Panc1 (cell line): Measurements from ENCODE around the gene CDH15. TPM values are rescaled to one million over a fixed set of nuclear protein-coding genes. Genes with fewer than 3 reads are reported as not detected.

Source experiments
- ATAC-seq: fragments of 200-7000 bp; cut with Tn5 transposase; 2 replicates; pipeline ENCODE4 v1.9.1; 2020; ENCODE audit warnings: mild to moderate bottlenecking, moderate library complexity
- BruUV-seq: library from RNA; stranded (reverse); fragments of 400-500 nt; replicated peaks from 2 replicates; lab custom pipeline; 2021; lab: Mats Ljungman, UMichigan
- CTCF ChIA-PET: fragments of 300-600 bp; sonication (Branson Sonifier 250); formaldehyde crosslinking; loops from one replicate; lab custom pipeline; 2022; ENCODE audit warnings: antibody characterized with exemption; lab: Charles Lee
- POLR2A ChIA-PET: fragments of 300-600 bp; sonication (Branson Sonifier 250); formaldehyde crosslinking; loops from one replicate; lab custom pipeline; 2022; ENCODE audit warnings: antibody characterized with exemption; lab: Charles Lee
- DNase-seq: peaks from one replicate; pipeline ENCODE4 v3.0.0-alpha.2; 2010; ENCODE audit warnings: low read depth, low spot score
- H3K27ac ChIP-seq: 2 replicates; pipeline ENCODE4 v1.5.1; 2011; ENCODE audit warnings: mild to moderate bottlenecking, low read length, inconsistent platforms
- H3K27me3 ChIP-seq: fragments of 200-500 bp; sonication (Bioruptor generic); 2 replicates; pipeline ENCODE4 v1.6.0; 2014; ENCODE audit warnings: low read length, inconsistent platforms; ENCODE audit not compliant: control insufficient read depth, insufficient read depth
- H3K36me3 ChIP-seq: fragments of 200-500 bp; sonication (Bioruptor generic); 2 replicates; pipeline ENCODE4 v1.5.1; 2014; ENCODE audit warnings: inconsistent platforms, mild to moderate bottlenecking, low read length, moderate library complexity; ENCODE audit not compliant: control insufficient read depth, insufficient read depth
- H3K4me1 ChIP-seq: 2 replicates; pipeline ENCODE4 v1.5.1; 2011; ENCODE audit warnings: inconsistent platforms, mild to moderate bottlenecking, low read length, moderate library complexity; ENCODE audit not compliant: control insufficient read depth, insufficient read depth
- H3K4me3 ChIP-seq, 2 experiments: 2 replicates each; pipeline ENCODE4 v1.5.1; 2011 to 2012; ENCODE audit warnings: low read depth in 2 of 2, low read length in 2 of 2, mild to moderate bottlenecking in 2 of 2, inconsistent platforms in 1 of 2, moderate library complexity in 1 of 2
- H3K9me3 ChIP-seq: fragments of 200-500 bp; sonication (Bioruptor generic); 2 replicates; pipeline ENCODE4 v1.5.1; 2014; ENCODE audit warnings: low read depth, mild to moderate bottlenecking, inconsistent platforms, low read length, moderate library complexity; ENCODE audit not compliant: control insufficient read depth, insufficient read depth
- CTCF ChIP-seq: fragments of 450-650 bp; IDR thresholded peaks from 2 replicates; pipeline ENCODE4 v1.5.1; 2017; ENCODE audit warnings: mild to moderate bottlenecking
- POLR2AphosphoS5 ChIP-seq: IDR thresholded peaks from 2 replicates; pipeline ENCODE4 v1.6.1; 2012; ENCODE audit warnings: mild to moderate bottlenecking, low read depth, low read length, moderate library complexity
- REST ChIP-seq, 2 experiments: IDR thresholded peaks; 2 replicates each; pipeline ENCODE4 v1.6.1; 2011 to 2012; ENCODE audit warnings: low read depth in 2 of 2, control low read depth in 1 of 2, low read length in 1 of 2, mild to moderate bottlenecking in 1 of 2, moderate library complexity in 1 of 2; ENCODE audit not compliant: insufficient read depth in 1 of 2
- SIN3A ChIP-seq: IDR thresholded peaks from 2 replicates; pipeline ENCODE4 v1.6.1; 2012; ENCODE audit warnings: low read depth, mild to moderate bottlenecking, low read length, moderate library complexity, borderline replicate concordance; ENCODE audit not compliant: insufficient read depth
- TCF7L2 ChIP-seq: IDR thresholded peaks from 2 replicates; pipeline ENCODE4 v1.6.1; 2011; ENCODE audit warnings: mild to moderate bottlenecking, low read depth, low read length, inconsistent platforms
- in situ Hi-C: cut with HindIII; loops from 2 replicates; pipeline ENCODE4 v1.10.0; 2016; ENCODE audit warnings: low sequenced_read_pairs, low pct_unique_long_range_greater_than_20kb
- intact Hi-C: fragments of 100-400 bp; cut with micrococcal nuclease; formaldehyde crosslinking; loops from one replicate; pipeline ENCODE4 v1.10.0; 2022; ENCODE audit not compliant: unreplicated experiment
- total RNA-seq: library from RNA; stranded (reverse); gene quantifications from one replicate; pipeline ENCODE4 v1.2.1, GENCODE V29; 2021; ENCODE audit not compliant: unreplicated experiment

CDH15 gene
- total RNA-seq, 1 experiment from 2014 or later: 0.51 TPM

- no peaks in the 10 kb centered on the region for H3K9me3 ChIP-seq
- ChIA-PET CTCF (no interaction called here), POLR2A (no interaction called here)
- ATAC-seq (no peak), DNase-seq (no peak)
- no peak overlapping the region for H3K27ac ChIP-seq
- intact Hi-C loops: loop anchor here (10.0 kb wide), 1 partner anchor 346 kb away; the partner anchor contains the start of gene APRT
- TF ChIP-seq REST (IDR thresholded peaks at IDR 0.05; ENCODE audit: insufficient read depth in 1 of 2, low read depth in 2 of 2, low read length in 1 of 2) (no peak), CTCF (no peak), SIN3A (no peak), TCF7L2 (no peak), POLR2AphosphoS5 (no peak)
- no TSS peak for BruUV-seq
- no peaks in the 10 kb centered on the region for H3K27me3 ChIP-seq
- no peaks in the 10 kb centered on the region for H3K4me1 ChIP-seq
- no peaks in the 10 kb centered on the region for H3K36me3 ChIP-seq
- in situ Hi-C loops: no loop called here
- H3K4me3 ChIP-seq: no peak overlapping the region
These were observed 10.4 kb upstream of the CDH15 start for GRCh38 chr16:89160977-89161701.

GRCh38 chr16:89161763-89162713, 9.5 kb upstream of the CDH15 start:
- Histone ChIP-seq H3K36me3 (no peaks in the 10 kb centered on the region), H3K4me1 (no peaks in the 10 kb centered on the region), H3K27me3 (no peaks in the 10 kb centered on the region), H3K9me3 (no peaks in the 10 kb centered on the region), H3K27ac (no peak overlapping the region), H3K4me3 (no peak overlapping the region)
- ATAC-seq (no peak), DNase-seq (no peak)
- intact Hi-C loops (loop anchor here (10.0 kb wide), 1 partner anchor 347 kb away; the partner anchor contains the start of gene APRT), in situ Hi-C loops (no loop called here)
- BruUV-seq: no TSS peak
- ChIA-PET CTCF (no interaction called here), POLR2A (no interaction called here)
- TF ChIP-seq CTCF (no peak), REST (IDR thresholded peaks at IDR 0.05; ENCODE audit: insufficient read depth in 1 of 2, low read depth in 2 of 2, low read length in 1 of 2) (no peak), SIN3A (no peak), POLR2AphosphoS5 (no peak), TCF7L2 (no peak)
